GM12872 (cell line): Measurements from ENCODE around the gene BID.

ENCODE experiments used
- TF ChIP-seq, protein P1 (sequence below): IDR thresholded peaks from 3 replicates; pipeline ENCODE4 v1.5.1; 2011; ENCODE audit warnings: low read depth, mild to moderate bottlenecking, low read length, moderate library complexity; ENCODE audit not compliant: insufficient read depth

The BID gene

DNA sequence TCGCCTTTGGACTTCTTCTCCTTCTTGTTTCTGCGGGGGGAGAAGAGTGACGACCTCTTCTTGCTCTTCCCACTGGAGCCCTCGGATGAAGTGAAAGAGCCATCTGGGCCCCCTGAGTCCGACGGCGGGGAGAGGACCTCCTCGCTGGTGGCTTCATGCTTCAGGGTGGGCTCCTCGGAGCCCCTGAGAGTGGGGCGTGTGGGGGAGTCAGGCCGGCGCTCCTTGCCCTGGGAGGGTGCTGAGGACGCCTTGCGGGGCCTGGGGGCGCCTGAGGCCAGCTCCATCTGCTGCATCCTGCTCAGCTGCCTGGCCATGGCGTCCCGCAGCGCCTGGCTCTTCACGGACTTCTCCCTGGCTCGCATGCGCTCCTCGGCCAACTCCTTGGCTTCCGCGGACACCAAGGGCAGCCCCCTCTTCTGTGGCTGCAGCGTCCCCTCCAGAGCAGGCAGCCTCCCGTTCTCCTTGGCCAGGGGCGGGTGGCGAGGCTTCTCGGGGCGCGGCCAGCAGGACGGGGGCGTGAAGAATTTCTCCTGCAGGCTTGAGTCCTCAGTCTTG is 43.3 kb upstream of the BID start:
- TF ChIP-seq, protein P1, sequence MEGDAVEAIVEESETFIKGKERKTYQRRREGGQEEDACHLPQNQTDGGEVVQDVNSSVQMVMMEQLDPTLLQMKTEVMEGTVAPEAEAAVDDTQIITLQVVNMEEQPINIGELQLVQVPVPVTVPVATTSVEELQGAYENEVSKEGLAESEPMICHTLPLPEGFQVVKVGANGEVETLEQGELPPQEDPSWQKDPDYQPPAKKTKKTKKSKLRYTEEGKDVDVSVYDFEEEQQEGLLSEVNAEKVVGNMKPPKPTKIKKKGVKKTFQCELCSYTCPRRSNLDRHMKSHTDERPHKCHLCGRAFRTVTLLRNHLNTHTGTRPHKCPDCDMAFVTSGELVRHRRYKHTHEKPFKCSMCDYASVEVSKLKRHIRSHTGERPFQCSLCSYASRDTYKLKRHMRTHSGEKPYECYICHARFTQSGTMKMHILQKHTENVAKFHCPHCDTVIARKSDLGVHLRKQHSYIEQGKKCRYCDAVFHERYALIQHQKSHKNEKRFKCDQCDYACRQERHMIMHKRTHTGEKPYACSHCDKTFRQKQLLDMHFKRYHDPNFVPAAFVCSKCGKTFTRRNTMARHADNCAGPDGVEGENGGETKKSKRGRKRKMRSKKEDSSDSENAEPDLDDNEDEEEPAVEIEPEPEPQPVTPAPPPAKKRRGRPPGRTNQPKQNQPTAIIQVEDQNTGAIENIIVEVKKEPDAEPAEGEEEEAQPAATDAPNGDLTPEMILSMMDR = no peak

DNA sequence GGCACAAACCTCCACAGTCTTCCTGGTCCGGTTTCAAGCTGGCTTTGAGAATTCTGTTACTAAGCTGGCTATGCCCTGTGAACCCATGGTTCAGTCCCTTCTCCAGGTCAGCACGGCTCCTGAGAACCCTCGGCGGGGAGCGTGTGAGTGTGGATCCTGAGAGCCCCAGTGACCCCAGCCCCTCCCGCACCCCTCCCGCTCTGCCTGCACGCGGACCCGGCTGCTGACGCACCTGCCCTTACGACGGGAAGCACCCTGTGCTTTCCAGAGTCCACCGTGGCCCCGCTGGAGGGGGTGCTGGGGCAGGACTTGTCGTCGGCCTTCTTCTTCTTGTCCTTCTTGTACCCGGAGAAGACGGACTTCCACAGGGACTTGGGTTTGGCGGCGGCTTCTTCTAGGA is 42.8 kb upstream of the BID start:
- TF ChIP-seq, protein P1 = no peak

DNA sequence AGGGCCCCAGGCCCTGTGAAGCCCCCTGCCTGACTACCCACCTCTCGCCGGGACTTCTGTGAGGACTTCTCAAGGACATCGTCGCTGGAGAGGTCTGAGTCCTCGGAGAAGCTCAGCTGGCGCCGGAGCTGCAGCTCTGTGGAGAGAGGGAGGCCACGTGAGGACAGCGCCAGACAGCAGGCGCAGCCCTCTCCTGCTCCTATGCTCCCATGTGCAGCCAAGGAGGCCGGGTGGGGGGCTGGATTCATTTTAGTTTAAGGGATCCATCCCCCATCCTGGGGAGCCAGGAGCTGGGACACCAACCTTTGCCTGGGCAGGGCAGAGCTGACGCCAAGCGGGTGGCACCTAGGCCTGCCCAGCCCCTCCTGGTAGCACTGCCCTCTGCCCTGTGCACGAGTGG is 42.4 kb upstream of the BID start:
- TF ChIP-seq, protein P1 = no peak

DNA sequence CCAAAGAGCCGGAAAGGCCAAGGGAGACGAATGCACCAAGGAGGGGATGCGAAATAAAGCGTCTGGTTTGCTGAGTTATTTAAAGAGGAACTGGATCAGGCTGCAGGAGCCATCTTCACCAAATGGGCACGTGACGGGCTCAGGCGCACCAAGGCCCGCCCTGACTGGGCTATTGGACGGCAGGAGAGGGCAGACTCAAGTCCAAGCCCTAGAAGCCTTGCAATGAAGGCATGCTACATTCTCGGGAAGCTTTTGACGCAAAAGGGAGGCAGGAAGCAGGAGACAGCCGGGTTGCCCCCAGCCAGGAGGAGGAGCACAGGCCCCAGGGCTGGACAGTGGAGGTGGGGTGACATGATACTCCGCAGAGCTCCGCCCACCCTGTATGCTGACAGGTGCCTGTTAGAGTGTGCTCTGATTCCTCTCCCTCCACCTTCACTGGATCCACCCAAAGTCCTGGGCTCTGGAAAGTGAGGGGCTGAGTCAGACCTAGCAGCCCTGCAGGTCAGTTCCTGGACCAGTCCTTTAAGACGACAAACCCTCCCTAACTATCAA is 41.5 kb upstream of the BID start:
- TF ChIP-seq, protein P1 = no peak

DNA sequence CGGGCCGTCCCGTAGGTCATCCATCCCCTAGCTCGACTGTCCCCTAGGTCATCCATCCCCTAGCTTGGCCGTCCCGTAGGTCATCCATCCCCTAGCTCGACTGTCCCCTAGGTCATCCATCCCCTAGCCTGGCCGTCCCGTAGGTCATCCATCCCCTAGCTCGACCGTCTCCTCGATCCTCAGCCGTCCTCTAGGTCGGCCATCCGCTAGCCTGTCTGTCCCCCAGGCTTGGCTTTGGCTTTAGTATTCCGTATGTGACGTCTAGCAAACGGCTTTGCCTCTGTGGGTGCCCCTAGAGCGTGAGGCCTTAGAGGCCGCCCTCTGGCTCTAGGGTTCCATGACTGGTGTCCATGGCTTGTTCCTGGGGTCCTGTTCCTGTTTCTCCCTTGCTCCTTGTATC is 40.6 kb upstream of the BID start:
- TF ChIP-seq, protein P1 = no peak

DNA sequence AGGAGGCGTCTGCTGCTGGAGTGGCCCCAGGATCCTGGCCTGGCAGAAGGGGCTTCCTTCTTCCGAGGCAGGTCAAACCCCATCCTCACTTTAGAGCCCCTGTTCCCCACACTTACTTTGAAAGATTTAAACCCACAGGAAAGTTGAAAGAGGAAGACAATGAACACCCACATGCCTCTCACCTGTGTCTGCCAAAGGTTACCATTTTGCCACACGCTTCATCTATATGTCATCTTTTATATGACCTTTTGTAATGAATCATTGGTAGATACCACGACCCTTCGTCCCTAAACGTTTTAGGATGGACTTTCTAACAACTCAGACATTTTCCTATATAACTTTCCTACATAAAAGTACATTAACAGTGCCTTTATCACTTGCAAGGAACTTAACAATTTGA is 39.8 kb upstream of the BID start:
- TF ChIP-seq, protein P1 = no peak

DNA sequence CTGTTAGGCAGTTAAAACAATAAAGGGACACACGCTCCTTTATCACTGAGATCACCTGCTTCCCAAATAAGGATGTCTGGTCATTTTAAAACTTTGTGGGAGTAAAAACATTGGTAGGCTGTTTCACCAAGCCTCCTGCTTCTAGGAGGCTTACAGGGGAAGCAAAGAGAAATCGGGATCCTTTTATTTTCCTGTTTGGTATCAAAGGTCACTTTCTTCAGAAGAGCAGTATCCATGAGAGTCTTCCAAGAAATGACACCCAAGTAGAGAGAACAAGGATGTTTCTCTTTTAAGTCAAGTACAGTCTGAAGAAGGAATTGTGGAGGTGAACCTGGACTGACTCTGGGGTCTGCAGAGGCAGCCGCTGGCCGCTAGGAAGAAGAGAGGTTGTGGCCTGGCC is 36.9 kb upstream of the BID start:
- TF ChIP-seq, protein P1 = no peak

DNA sequence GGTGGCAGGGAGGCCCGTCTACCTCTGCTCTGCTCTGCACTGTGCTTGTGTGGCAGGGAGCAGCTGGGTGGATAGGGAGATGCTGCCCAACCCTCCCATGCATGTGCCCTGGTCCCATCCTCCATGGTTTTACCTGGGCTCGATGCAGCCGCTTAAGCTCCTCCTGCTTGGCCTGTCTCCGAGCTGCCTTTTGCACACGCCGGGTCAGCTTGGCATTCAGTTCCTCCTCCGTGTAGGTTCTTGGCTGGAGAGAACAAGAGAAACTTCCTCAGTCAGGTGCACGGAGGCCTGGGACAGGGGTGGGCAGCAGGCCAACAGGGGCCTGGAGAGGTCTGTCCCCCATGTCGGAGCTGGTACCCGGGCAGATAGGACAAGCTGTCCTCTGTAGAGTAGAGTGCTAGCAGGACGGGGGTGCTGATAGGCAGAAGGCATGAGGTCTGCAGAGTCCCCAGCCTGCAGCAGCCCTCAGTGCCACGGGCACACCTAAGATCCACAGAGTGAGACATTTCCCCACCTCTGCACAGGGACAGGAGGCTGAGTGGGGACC is 36.4 kb upstream of the BID start:
- TF ChIP-seq, protein P1 = no peak
